ENCODE measurements around the gene UQCR10. TPM values are rescaled to one million over a fixed set of nuclear protein-coding genes. Genes with fewer than 3 reads are reported as not detected.

Gene UQCR10
- total RNA-seq, 2 experiments from 2014 or later: 106 to 108 TPM

- Mint-ChIP-seq H3K27ac (no peak overlapping the region), H3K9me3 (no peaks in the 10 kb centered on the region), H3K36me3 (ENCODE audit: low read depth) (peaks cover 36% of the 10 kb centered on the region), H3K4me1 (ENCODE audit: low read depth) (peaks cover 5% of the 10 kb centered on the region), H3K27me3 (ENCODE audit: low read depth) (no peaks in the 10 kb centered on the region), H3K4me3 (no peak overlapping the region)
- CTCF ChIA-PET: no interaction called here
- intact Hi-C loops (cut with micrococcal nuclease): no loop called here
- DNase-seq: no peak
Observed at GRCh38 chr22:29816128-29816527, 49.0 kb downstream of the UQCR10 start.

GRCh38 chr22:29816539-29816938 is 49.4 kb downstream of the UQCR10 start:
- H3K4me3 Mint-ChIP-seq: no peak overlapping the region
- H3K27ac Mint-ChIP-seq: no peak overlapping the region
- CTCF ChIA-PET: no interaction called here
- DNase-seq: no peak
- H3K9me3 Mint-ChIP-seq: no peaks in the 10 kb centered on the region
- intact Hi-C loops (cut with micrococcal nuclease): no loop called here
- peaks cover 39% of the 10 kb centered on the region for H3K36me3 Mint-ChIP-seq (ENCODE audit: low read depth)
- H3K4me1 Mint-ChIP-seq (ENCODE audit: low read depth): peaks cover 9% of the 10 kb centered on the region
- H3K27me3 Mint-ChIP-seq (ENCODE audit: low read depth): no peaks in the 10 kb centered on the region

GRCh38 chr22:29816980-29817379 is 49.8 kb downstream of the UQCR10 start:
- DNase-seq: no peak
- H3K27ac Mint-ChIP-seq: no peak overlapping the region
- H3K9me3 Mint-ChIP-seq: no peaks in the 10 kb centered on the region
- H3K4me3 Mint-ChIP-seq: no peak overlapping the region
- CTCF ChIA-PET: no interaction called here
- H3K4me1 Mint-ChIP-seq (ENCODE audit: low read depth): peaks cover 11% of the 10 kb centered on the region
- intact Hi-C loops (cut with micrococcal nuclease): no loop called here
- H3K27me3 Mint-ChIP-seq (ENCODE audit: low read depth): no peaks in the 10 kb centered on the region
- H3K36me3 Mint-ChIP-seq (ENCODE audit: low read depth): peaks cover 40% of the 10 kb centered on the region

- H3K4me1 Mint-ChIP-seq (ENCODE audit: low read depth): peaks cover 15% of the 10 kb centered on the region
- CTCF ChIA-PET: no interaction called here
- H3K27me3 Mint-ChIP-seq (ENCODE audit: low read depth): no peaks in the 10 kb centered on the region
- H3K27ac Mint-ChIP-seq: no peak overlapping the region
- H3K9me3 Mint-ChIP-seq: no peaks in the 10 kb centered on the region
- intact Hi-C loops (cut with micrococcal nuclease): no loop called here
- no peak overlapping the region for H3K4me3 Mint-ChIP-seq
- peaks cover 40% of the 10 kb centered on the region for H3K36me3 Mint-ChIP-seq (ENCODE audit: low read depth)
- no peak for DNase-seq
Observed at GRCh38 chr22:29817724-29818123, 50.6 kb downstream of the UQCR10 start.

GRCh38 chr22:29819501-29819900 is 52.3 kb downstream of the UQCR10 start:
- H3K27ac Mint-ChIP-seq: no peak overlapping the region
- DNase-seq: no peak
- CTCF ChIA-PET: no interaction called here
- peaks cover 15% of the 10 kb centered on the region for H3K4me1 Mint-ChIP-seq (ENCODE audit: low read depth)
- H3K27me3 Mint-ChIP-seq (ENCODE audit: low read depth): no peaks in the 10 kb centered on the region
- intact Hi-C loops (cut with micrococcal nuclease): no loop called here
- peaks cover 42% of the 10 kb centered on the region for H3K36me3 Mint-ChIP-seq (ENCODE audit: low read depth)
- H3K9me3 Mint-ChIP-seq: no peaks in the 10 kb centered on the region
- no peak overlapping the region for H3K4me3 Mint-ChIP-seq

Other genes with a start within 250 kb of the UQCR10 start
- 10 to 100 TPM; 54.8 to 55.1 TPM for gene THOC5, start 213.6 kb upstream of the UQCR10 start, total RNA-seq
- 10 to 100 TPM; 67.5 to 69.6 TPM for gene NIPSNAP1, start 186.3 kb upstream of the UQCR10 start, total RNA-seq
- 10 to 100 TPM; 29.8 to 30.0 TPM for gene NF2, start 163.7 kb upstream of the UQCR10 start, total RNA-seq
- under 1 TPM in 1 of 2 experiments, not detected in 1; 0.07 TPM for gene CABP7, start 47.4 kb upstream of the UQCR10 start, total RNA-seq
- gene ZMAT5, start 362 bp upstream of the UQCR10 start, total RNA-seq: 10 to 100 TPM; 14.3 to 15.3 TPM
- 10 to 100 TPM; 57.6 to 60.4 TPM for gene ASCC2, start 70.9 kb downstream of the UQCR10 start, total RNA-seq
- gene MTMR3, start 115.8 kb downstream of the UQCR10 start, total RNA-seq: 10 to 100 TPM; 26.0 to 27.1 TPM

Measured in activated naive CD4-positive, alpha-beta T cell treated with anti-CD3 and anti-CD28 coated beads for 36 hours (primary cell).